HG02938 (cell line): ENCODE results near the gene MRFAP1L1.

ENCODE experiments used
- ATAC-seq: cut with Tn5 transposase; IDR thresholded peaks from one replicate; pipeline ENCODE4 v1.9.1; 2021; ENCODE audit warnings: mild to moderate bottlenecking, moderate library complexity; ENCODE audit not compliant: unreplicated experiment

Gene MRFAP1L1

DNA sequence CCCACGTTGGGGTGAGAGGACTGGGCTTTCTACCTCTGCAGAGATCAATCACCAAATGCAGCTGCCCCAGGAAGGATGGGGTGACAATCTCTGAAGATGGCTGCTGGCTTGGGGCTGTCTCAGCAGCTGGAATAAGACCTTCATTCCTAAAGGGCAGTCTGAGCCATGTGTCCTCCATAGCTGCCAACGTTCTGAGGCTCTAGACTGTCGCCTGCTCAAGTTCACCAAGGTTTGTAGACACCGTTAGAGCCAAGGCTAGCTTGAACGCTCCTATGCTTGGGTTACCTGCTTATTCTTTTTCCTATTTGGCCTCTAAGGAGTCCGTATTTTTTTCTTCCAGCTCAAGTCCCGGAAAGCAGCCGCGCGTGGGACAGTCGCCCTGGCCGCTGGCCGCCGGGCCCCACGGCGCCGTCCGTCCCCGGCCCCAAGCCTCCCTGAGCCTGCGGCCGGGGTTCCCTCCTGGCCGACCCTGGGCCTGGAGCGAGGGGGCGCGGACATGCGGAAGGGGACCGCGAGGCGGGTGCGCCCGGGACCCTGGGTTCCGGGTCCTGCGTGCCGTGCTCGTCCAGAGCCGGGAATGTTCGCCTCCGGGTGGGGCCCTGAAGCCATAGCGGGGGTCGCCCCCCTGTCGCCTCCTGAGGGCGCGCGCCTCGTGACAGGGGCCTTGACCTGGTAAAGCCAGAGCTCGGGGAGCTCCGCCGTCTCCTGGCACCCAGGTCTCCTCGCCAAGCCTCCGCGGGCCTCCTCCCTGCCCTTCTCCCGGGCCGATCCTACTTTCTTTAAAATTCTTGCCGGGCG lies 45.9 kb downstream of the MRFAP1L1 start:
- ATAC-seq: no peak

DNA sequence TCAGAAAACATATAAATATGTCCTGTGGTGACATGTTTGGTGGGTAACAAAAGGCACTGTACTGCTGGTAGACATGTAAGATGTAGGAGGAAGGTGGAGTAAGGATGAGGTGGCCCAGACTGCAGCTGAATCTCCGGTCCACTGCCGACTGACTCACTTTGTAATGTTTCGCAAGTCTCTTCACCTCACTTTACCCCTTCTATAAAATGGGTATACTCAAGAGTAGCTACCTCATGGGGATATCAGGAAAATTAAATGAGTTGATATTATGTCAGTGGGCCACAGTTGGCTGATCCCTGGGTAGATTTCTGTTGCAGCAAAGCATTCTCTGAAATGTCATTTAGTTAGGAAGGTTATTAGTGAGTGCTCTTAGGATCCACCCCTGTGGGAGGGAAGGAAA lies 47.1 kb downstream of the MRFAP1L1 start:
- no peak for ATAC-seq

DNA sequence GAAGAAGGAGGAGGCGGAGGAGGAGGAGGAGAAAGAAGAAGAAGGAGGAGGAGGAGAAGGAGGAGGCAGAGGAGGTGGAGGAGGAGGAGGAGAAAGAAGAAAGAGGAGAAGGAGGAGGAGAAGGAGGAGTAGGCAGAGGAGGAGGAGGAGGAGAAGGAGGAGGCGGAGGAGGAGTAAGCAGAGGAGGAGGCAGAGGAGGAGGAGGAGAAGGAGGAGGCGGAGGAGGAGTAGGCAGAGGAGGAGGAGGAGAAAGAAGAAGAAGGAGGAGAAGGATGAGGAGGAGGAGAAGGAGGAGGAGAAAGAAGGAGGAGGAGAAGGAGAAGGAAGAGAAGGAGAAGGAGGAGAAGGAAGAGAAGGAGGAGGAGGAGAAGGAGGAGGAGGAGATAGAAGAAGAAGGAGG lies 49.2 kb downstream of the MRFAP1L1 start:
- ATAC-seq: no peak

DNA sequence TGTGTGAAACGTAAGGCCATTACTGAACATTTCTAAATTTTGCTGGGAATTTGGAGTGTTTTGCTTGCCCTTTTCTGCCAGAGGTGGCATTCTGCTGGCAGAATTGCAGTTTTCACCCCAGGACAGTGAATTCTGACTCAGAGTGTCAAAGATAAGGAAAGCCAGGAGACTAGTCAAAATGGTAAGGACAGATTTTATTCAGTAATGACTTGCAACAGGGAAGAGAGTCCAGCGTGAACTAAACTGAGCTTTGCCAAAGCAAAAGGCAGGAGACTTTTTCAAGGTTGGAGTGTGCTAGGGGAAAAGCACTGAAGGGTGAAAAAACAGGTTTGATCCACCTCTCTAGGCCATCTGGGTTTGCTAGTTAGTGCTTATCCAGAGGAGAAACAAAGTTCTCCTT lies 49.8 kb downstream of the MRFAP1L1 start:
- no peak for ATAC-seq

DNA sequence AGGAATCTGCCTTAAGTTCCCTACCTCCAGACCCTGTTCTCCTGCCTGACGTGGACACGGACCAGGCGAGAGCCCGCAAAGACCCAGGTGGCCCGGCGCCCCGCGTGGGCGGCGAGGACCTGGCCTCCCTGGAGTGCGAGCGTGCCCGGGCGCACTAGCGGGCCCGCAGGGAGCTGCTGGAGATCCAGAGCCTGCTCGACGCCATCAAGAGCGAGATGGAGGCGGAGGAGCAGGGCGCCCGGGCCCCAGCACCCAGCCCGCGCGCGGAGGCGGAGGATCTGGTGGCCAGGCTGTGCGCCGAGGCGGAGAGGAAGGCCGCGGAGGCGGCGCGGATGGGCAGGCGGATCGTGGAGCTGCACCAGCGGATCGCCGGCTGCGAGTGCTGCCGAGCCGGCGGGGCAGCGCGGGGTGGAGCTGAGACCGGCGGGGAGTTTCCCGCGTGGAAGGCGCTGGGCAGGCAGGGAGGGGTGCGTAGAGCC lies 51.0 kb downstream of the MRFAP1L1 start:
- ATAC-seq: no peak

GRCh38 chr4:6658209-6658595 lies 51.5 kb downstream of the MRFAP1L1 start:
- no peak for ATAC-seq
